Testis (tissue), 2 donors: ENCODE data around the gene ATRNL1.

Experiments used
- POLR2A ChIP-seq: fragments of 450-650 bp; IDR thresholded peaks from one replicate; pipeline ENCODE4 v1.6.1; 2017; ENCODE audit warnings: antibody characterized with exemption, mild to moderate bottlenecking, moderate library complexity
- TF ChIP-seq, protein P1 (sequence below), 3 experiments: fragments of 450-650 bp in 2 of 3; fragments of 200-600 bp in 1 of 3; sonication (generic) in 1 of 3; IDR thresholded peaks; one replicate each; pipeline ENCODE4 v1.5.1; 2016 to 2019; ENCODE audit warnings: antibody characterized with exemption in 3 of 3, mild to moderate bottlenecking in 2 of 3, moderate library complexity in 1 of 3

DNA sequence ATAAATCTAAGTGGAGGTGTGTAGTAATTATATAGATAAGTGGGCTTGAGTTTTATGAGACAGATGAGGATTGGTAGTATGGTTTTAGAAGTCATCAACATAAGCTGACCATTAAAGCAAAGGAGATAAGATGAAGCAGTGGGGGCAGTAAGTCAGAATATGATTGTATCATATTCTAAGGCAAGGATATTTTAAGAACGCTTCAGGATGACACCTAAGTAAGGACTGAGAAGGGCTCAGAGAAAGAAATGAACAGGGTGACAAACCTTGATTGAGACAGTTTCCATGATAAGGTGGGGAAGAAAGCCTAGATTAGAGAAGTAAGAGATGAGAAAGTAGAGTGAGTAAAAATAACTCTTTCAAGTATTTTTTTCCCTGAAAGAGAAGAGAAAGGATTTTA is 567.2 kb downstream of the ATRNL1 start:
- TF ChIP-seq, protein P1, sequence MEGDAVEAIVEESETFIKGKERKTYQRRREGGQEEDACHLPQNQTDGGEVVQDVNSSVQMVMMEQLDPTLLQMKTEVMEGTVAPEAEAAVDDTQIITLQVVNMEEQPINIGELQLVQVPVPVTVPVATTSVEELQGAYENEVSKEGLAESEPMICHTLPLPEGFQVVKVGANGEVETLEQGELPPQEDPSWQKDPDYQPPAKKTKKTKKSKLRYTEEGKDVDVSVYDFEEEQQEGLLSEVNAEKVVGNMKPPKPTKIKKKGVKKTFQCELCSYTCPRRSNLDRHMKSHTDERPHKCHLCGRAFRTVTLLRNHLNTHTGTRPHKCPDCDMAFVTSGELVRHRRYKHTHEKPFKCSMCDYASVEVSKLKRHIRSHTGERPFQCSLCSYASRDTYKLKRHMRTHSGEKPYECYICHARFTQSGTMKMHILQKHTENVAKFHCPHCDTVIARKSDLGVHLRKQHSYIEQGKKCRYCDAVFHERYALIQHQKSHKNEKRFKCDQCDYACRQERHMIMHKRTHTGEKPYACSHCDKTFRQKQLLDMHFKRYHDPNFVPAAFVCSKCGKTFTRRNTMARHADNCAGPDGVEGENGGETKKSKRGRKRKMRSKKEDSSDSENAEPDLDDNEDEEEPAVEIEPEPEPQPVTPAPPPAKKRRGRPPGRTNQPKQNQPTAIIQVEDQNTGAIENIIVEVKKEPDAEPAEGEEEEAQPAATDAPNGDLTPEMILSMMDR (IDR thresholded peaks at IDR 0.05), result no peak
- TF ChIP-seq POLR2A, result no peak
